K562 (cell line): ENCODE results near the gene SEMA5A.

Experiments
- BACH1 ChIP-seq: fragments of 200-800 bp; sonication (Bioruptor generic); IDR thresholded peaks from 2 replicates; pipeline ENCODE4 v1.6.1; 2016; ENCODE audit warnings: missing genetic modification characterization, missing compliant biosample characterization
- CREM ChIP-seq: IDR thresholded peaks from 2 replicates; pipeline ENCODE4 v1.6.1; 2014; ENCODE audit warnings: antibody characterized with exemption, low read depth
- EZH2 ChIP-seq: IDR thresholded peaks from 2 replicates; pipeline ENCODE4 v1.6.1; 2012; ENCODE audit warnings: low read depth, mild to moderate bottlenecking, inconsistent platforms, low read length, borderline replicate concordance
- JUN ChIP-seq, 2 experiments: sonication (generic) in 1 of 2; formaldehyde crosslinking in 1 of 2; IDR thresholded peaks; 2 replicates each; pipeline versions ENCODE4 v1.6.1 to v1.8.0; 2012 to 2022; ENCODE audit warnings: borderline replicate concordance in 2 of 2, mild to moderate bottlenecking in 2 of 2, improper control_type of control experiment in 1 of 2, low read depth in 1 of 2, low read length in 1 of 2, missing genetic modification reagents in 1 of 2
- POLR2A ChIP-seq: fragments of 450-650 bp; conservative IDR thresholded peaks from 2 replicates; pipeline ENCODE4 v1.6.1; 2016
- RFX5 ChIP-seq: IDR thresholded peaks from 2 replicates; pipeline ENCODE4 v1.6.1; 2011; ENCODE audit warnings: low read depth, mild to moderate bottlenecking, improper control_type of control experiment, low read length
- TAF1 ChIP-seq: IDR thresholded peaks from 2 replicates; pipeline ENCODE4 v1.6.1; 2011; ENCODE audit warnings: mild to moderate bottlenecking, low read length, moderate library complexity; ENCODE audit not compliant: insufficient read depth, control insufficient read depth, severe bottlenecking; ENCODE audit errors: extremely low read depth
- ZBTB34 ChIP-seq: fragments of 250-450 bp; sonication (Bioruptor Pico); IDR thresholded peaks from 2 replicates; pipeline ENCODE4 v1.8.0; 2021; ENCODE audit warnings: mild to moderate bottlenecking, moderate library complexity
- ZNF224 ChIP-seq: sonication (generic); formaldehyde crosslinking; IDR thresholded peaks from 2 replicates; pipeline ENCODE4 v1.8.0; 2022; ENCODE audit warnings: mild to moderate bottlenecking, missing genetic modification reagents
- ZNF282 ChIP-seq: sonication (generic); formaldehyde crosslinking; IDR thresholded peaks from 2 replicates; pipeline ENCODE4 v1.8.1; 2023; ENCODE audit warnings: missing genetic modification reagents
- ZNF395 ChIP-seq: fragments of 200-800 bp; sonication (Bioruptor generic); IDR thresholded peaks from 2 replicates; pipeline ENCODE4 v1.6.1; 2017; ENCODE audit warnings: missing genetic modification characterization, missing compliant biosample characterization

- TF ChIP-seq ZNF282 (CRISPR knock-in tag) = no peak
- no peak for TF ChIP-seq RFX5
- no peak for TF ChIP-seq ZBTB34 (CRISPR knock-in tag)
- TF ChIP-seq BACH1 (tag) = no peak
- TF ChIP-seq ZNF395 = no peak
- TF ChIP-seq CREM = no peak
- no peak for TF ChIP-seq ZNF224 (CRISPR knock-in tag)
- TF ChIP-seq POLR2A = no peak
- TF ChIP-seq EZH2 = no peak
- TF ChIP-seq TAF1 = no peak
- TF ChIP-seq JUN (IDR thresholded peaks at IDR 0.05; ENCODE audit: borderline replicate concordance, low read depth, low read length) = no peak
- TF ChIP-seq JUN (CRISPR knock-in tag; IDR thresholded peaks at IDR 0.05; ENCODE audit: borderline replicate concordance) = no peak
These were observed 184.0 kb downstream of the SEMA5A start for GRCh38 chr5:9361835-9362234.
